ENCODE measurements around the gene ASB3.

- TF ChIP-seq CTCF (IDR thresholded peaks at IDR 0.05) (no peak), EZH2 (IDR thresholded peaks at IDR 0.05; ENCODE audit: borderline replicate concordance, insufficient read depth, low read depth, low read length, poor library complexity, severe bottlenecking) (no peak)
Measured at GRCh38 chr2:53652131-53652530, 134.6 kb downstream of the ASB3 start.

Data from B cell (primary cell).